Daoy (cell line): ENCODE data around the gene RHOV. TPM values are rescaled to one million over a fixed set of nuclear protein-coding genes. Genes with fewer than 3 reads are reported as not detected.
"Not testable (repeated sequence)": the region's sequence is repeated elsewhere in the genome, so short reads cannot be mapped to it uniquely, and the experiment has no call there.

Source experiments
- DNase-seq: peaks from one replicate; pipeline ENCODE4 v3.0.0-alpha.2; 2015; ENCODE audit warnings: low read depth
- total RNA-seq: library from RNA; depleted of rRNA; stranded (reverse); fragments of >200 nt; shearing (Covaris generic); gene quantifications from 2 replicates; pipeline ENCODE4 v1.2.3, GENCODE V29; 2014

The RHOV gene
- total RNA-seq, 1 experiment from 2014 or later, result 0.23 TPM

DNA sequence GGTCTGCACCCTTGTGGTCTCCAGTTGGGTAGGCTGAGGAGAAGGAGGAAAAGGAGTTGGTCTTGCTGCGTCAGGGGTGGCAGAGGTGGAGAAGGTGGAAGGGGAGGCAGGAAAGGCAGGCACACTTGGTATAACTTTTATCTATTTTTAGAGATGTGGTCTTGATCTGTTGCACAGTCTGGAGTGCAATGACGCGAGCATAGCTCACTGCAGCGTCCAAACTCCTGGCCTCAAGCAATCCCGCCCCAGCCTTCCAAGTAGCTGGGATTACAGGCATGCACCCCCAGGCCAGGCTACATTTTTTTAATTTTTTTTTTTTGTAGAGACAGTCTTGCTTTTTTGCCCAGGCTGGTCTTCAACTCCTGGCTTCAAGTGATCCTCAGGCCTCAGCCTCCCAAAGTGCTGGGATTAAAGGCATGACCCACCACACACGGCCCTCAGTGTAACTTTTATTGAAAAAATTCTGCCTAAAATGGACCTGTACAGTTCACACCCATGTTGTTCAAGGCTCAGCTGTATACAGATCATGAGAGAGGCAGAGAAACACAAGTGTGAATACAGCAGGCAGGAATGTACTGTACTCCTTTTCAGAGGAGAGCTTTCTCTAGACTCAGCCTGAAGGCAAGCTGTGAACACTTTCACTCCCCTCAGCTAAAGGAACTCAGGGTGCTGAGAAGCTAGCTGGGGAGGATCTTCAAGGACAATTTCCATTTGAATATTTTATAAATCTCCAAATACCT, 2.1 kb upstream of the RHOV start:
- no peak for DNase-seq

DNA sequence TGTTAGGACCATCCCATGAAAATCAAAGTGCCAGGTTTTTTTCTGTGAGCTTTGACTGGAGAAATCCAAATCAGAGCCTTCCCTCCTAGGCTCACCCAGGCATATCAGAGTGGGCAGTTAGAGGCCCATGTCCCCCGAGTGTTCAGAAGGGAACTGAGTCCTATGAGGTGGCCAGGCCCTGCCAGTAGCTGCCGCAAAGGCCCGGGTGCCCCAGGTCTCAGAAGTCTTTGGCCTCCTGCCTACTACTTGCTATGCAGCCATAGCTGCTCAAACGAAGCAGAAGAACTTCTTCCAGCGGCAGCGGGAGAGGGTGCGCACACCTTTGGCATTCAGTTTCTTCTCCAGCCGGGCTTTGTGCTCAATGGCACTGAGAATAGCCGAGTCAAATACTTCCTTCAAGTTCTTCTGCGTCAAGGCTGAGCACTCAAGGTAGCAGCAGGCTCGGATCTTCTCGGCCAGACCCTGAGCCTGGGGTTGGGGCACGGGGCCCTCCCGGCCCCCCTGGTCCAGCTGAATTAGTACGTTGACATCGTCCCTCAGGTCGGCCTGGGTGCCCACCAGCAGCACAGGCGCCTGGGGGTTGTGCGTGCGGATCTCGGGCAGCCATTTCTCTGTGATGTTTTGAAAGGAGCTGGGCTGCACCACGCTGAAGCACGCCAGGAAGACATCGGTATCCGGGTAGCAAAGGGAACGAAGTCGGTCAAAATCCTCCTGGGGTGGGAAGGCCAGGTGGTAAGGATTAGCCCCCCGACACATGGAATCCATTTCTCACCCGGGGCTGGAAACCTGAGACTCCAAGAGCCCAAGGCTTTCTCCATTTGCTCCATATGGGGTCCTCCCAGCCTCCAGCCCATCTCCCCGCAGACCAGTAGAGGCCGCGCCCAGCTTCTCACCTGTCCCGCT, 992 bp downstream of the RHOV start:
- DNase-seq, result no peak

DNA sequence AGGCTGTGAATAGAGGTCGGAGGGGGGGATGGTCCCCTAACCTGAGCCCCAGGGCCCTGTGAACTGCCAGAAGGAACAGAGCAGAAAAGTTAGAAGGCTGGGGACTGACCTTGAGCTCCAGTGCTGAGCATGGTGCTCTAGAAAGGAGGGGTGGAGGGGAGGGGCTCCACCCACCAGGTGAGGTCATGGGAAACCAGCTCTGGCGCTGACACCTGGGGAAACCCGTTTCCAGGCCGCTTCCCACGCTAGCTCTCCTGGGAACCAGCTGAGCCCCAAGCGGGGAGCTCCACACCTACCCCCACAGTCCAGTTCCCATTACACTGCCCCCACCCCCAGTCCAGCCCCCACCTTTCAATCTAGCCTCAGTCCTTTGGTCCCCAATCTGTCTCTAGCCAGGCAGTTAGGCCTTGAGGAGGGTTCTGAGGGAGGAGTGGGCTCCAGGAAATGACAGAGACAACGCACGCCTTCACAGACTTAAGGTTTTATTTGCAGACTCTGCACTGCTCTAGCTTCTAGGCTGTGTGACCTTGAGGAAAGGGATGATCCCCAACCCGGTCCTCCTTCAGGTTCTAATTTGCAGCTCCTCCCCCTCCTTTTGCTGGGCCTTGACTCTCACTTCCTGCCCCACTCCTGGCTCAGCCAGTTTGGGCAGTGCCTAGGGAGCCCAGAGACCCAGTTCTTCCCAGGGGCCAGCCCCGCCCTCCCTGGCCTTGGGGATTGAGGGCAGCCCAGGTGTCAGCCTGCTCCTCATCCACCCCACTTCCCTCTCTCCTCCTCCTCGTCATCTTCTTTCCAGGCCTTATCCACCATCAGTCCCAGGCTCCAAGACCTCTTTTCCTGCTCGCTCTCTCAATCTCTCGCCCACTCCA, 2.1 kb downstream of the RHOV start:
- DNase-seq, result no peak

DNA sequence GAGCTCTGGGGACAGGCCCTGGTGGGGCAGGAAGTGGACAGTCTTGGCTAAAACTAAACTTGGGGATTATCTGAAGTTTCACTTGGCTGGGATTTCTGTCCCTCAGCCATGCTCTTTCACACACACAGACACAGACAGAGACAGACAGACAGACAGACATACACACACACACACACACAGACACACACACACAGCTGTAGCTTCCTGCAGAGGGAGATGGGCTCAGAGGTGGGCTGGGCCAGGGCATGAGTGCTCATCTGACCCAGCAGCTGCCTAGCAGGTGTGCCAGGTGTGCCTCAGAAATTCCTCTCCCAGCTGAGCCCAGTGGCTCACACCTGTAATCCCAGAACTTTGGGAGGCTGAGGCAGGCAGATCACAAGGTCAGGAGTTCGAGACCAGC, 3.3 kb downstream of the RHOV start:
- no peak for DNase-seq

DNA sequence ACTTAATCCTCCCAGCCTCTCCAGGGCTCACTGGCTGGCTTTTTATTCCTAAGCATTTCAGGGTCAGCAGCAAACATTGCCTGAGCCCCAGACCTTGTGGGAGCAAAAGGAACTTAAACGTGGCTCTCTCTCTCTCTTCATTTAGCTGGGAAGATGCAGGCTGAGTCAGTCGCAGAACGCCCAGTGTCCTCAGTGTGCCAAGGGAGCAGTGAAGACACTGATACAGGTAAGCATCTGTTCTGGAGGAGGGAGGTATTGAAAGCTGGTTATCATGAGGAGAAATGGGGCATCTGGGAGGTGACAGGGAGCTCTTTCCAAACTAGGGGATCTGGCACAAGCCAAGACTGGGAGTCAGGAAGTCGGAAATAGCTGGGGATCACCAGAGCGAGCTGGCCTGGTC, 4.3 kb downstream of the RHOV start:
- no peak for DNase-seq

DNA sequence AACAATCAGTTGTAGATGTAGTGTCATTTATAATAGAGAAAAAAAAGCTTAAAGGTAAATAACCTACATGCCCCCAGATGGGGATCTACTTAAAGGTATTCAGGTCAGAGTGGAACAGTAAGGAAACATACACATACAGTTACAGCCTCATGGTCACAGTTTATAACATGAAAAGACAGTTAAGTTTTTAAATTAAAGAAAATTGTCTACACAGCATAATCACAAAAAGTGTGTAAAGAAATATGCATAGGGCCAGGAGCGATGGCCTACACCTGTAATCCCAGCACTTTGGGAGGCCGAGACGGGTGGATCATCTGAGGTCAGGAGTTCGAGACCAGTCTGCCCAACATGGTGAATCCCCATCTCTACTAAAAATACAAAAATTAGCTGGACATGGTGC, 6.8 kb downstream of the RHOV start:
- DNase-seq, result no peak

DNA sequence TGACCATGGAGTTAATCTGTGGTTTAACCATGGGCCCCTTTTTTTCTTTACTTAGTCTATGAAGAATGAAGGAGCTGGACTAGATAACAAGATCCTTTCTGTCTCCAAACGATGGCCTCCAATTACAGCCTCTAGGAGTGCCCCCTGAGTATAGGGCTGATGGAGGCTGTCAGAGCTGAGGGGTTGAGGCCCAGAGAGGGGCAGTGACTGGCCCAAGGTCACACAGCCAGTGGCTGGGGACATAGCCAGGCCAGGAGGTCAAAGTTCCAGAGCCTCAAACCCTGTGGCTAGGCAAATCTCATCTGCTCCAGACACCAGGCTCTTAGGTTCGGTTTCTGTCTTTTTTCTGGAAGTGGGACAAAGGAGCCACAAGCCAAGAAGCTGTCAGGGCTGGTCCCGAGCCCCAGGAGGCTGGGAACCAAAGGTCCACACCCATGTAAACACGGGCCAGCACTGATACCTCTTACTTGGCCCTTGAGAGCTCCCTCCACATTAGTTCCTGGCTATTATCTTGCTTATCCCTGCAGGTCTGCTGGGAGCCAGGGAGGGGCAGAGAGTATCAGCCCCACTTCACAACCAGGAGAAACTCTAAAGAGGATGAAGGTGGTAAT, 10.3 kb downstream of the RHOV start:
- no peak for DNase-seq

DNA sequence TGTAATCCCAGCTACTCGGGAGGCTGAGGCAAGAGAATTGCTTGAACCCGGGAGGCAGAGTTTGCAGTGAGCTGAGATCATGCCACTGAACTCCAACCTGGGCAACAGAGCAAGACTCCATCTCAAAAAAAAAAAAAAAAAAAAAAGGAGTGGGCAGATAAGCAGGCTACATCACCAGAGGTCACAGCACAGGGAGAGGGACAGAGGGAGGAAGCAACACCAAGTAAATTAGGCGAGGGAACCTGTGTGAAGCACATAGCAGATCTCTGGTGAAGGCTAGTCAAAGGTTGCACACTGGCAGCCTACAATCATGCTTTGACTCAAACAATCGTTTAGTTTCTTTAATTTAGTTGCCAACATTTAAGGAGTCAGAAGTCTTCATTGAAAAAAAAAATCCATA, 12.9 kb downstream of the RHOV start:
- not testable (repeated sequence) for DNase-seq

DNA sequence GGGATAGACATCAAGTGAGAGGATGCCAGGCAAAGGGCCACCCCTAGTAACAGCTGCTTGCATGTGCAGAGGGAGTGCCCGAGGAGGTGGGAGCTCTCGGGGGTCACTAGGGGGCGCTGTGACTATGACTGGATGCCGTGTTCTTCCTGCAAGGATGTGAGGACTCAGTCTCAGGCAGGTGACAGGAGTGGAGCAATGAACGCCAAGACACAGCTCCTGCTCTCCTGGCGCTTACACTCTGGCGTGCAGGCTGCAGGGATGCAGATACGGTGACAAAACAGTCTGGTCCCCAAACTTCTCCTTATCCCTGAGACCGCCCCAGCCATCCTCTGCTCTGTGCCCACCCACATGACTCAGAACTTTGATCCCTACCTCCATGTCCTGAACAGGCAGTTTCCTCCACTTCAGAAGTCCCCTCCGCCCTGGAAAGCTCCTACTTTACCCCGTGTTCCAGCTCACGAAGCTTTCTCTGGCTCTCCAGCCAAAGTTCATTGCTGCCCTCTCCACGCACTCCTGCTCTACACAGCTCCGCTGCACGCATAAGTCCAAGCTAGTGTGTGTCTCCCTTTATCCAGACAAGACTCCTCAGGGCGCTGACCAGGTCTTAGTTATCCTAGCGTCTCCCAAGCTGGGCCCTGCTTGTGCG, 14.7 kb downstream of the RHOV start:
- peak; percentile 82 for DNase-seq

DNA sequence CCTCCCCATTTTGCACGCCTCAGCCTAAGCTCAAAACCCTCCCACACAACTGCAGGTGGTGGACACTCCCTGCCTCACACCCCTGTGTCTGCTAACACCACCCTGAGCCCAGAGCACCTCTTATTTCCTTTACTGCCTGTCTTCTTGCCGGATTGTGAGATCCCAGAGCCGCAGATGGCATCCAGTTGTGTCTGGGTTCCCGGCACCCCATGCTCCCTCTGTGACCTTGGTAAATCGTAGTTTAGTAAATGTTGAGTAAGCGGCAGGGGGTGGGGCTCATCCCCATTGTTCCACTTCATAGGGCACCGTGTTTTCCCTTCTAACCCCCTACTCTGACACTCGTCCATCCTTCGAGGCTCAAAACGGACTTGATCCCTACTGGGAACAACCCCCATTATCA, 15.3 kb downstream of the RHOV start:
- no peak for DNase-seq

DNA sequence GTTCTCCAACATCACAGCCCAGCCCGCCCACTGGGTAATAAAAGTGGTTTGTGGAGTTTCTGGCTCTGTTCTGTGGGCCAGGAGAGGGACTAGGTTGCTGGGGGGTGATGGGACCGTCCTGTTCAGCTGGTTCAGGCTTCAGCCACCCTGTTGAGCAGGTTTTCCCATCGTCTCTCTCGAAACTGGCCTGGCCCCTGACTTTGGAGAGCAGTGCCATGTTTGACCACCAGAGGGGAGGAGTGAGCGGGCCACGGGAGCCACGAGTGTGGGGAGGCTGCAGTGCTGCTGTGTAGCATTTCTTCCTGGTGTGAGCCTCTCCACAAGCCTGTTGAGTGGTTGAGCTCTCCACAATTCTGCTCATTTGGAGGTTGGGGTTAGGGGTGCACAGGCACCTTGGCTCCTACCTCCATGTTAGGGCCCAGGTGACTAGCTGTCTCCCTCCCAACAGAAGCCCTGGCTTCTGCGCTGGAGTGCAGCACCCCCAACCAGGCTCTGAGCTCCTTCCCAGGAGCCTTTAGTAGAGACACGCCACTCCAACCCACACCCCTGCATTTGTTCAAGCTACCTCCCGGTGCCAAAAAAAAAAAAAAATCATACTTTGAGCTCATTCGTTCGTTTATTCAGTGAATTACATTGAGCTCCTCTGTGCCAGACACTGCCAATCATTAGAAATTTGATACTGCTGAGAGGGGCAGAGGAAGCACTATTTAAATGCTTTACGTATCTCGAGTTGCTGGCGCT, 16.3 kb downstream of the RHOV start:
- peak; percentile 73 for DNase-seq

DNA sequence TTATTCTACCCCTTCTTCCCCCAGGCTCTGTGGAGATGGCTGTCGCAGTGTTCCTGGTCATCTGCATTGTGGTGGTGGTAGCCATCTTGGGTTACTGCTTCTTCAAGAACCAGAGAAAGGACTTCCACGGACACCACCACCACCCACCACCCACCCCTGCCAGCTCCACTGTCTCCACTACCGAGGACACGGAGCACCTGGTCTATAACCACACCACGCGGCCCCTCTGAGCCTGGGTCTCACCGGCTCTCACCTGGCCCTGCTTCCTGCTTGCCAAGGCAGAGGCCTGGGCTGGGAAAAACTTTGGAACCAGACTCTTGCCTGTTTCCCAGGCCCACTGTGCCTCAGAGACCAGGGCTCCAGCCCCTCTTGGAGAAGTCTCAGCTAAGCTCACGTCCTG, 17.3 kb downstream of the RHOV start:
- no peak for DNase-seq

DNA sequence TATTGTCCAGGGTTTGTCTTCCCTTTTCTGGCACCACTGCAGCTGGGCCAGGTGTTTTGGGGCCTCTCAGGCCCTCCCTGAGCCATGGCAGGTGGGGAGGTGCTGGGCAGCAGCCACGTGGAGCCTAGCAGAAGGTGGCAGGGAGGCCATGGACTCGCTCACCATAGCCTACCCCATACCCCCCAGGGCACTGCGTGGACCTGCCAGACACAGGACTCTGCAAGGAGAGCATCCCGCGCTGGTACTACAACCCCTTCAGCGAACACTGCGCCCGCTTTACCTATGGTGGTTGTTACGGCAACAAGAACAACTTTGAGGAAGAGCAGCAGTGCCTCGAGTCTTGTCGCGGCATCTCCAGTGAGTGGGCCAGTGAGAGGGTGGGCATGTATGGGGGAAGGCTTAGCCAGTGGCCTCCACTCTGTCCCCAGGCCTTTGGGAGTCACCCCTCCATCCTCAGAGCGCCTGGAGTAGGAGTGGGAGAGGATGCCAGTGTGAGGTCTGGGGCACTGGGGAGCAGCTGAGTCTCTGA, 18.3 kb downstream of the RHOV start:
- no peak for DNase-seq

DNA sequence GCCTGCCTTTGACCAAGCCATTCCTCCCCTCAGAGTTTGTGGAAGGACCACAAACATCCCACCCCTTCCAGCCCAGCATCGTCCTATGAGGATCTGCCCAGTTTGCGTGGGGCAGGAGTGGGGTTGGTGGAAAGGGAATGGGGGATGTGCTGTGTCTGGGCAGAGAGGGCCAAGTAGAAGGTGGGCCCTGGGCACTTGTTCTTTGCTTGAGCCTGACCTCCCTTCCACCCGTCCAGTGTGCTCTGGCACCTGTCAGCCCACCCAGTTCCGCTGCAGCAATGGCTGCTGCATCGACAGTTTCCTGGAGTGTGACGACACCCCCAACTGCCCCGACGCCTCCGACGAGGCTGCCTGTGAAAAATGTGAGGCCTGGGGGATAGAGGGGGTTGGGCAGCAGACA, 19.9 kb downstream of the RHOV start:
- no peak for DNase-seq

DNA sequence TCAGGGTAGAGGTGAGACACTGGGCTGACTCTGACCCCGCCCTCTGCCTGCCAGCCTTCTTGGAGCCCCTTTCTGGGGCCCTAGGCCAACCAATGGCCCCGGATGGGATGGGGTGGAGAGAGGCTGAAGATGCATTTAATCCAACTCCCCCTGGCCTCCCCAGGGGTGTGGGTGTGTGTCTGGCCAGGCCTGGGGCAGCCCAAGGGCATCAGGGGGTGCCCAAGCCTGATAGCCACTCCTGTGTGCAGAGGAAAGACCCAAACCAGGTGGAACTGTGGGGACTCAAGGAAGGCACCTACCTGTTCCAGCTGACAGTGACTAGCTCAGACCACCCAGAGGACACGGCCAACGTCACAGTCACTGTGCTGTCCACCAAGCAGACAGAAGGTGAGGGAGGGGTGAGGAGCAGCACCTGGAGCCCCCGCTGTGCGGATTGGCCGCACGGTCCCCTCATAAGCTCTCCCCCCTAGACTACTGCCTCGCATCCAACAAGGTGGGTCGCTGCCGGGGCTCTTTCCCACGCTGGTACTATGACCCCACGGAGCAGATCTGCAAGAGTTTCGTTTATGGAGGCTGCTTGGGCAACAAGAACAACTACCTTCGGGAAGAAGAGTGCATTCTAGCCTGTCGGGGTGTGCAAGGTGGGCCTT, 20.7 kb downstream of the RHOV start:
- DNase-seq, result no peak

DNA sequence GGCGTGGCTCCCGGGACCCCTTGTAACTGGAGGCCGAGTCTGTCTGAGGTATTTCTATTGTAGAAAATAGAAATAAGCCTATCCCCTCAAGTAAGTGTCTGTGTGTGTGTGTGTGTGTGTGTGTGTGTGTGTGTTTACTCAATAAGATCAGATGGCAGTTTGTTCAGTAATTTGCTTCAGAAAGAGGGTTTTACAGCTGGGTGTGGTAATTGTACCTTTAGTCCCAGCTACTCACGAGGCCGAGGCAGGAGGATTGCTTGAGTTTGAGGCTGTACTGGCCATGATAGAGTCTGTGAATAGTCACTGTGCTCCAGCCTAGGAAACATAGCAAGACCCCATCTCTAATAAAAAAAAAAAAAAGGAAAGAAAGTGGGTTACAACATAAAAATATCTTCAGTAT, 21.5 kb downstream of the RHOV start:
- DNase-seq, result no peak

DNA sequence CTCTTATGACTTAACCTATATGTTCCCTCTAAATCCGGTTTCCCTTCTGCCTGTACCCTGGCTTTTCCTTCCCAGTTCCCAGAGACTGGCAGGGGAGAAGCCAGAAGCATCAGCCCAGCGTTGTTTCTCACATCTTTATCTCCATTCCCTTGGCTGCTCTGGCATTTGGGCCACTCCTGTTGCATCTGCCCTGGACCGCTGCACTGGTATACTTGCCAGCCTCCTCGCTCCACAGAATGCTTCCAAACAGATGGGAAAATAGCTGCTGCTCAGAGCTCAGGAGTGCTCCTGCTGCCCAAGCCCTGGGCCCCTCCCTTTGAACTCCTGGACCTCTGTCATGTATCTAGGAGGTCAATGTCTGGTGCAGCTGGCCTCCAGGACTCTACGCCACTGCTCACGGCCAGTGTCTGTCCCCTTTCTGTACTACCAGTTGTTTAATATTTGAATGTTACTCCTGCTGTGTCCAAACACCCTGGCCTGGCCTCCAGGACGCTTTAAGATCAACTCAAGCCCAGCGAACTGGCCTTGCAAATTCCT, 23.4 kb downstream of the RHOV start:
- DNase-seq, result no peak

DNA sequence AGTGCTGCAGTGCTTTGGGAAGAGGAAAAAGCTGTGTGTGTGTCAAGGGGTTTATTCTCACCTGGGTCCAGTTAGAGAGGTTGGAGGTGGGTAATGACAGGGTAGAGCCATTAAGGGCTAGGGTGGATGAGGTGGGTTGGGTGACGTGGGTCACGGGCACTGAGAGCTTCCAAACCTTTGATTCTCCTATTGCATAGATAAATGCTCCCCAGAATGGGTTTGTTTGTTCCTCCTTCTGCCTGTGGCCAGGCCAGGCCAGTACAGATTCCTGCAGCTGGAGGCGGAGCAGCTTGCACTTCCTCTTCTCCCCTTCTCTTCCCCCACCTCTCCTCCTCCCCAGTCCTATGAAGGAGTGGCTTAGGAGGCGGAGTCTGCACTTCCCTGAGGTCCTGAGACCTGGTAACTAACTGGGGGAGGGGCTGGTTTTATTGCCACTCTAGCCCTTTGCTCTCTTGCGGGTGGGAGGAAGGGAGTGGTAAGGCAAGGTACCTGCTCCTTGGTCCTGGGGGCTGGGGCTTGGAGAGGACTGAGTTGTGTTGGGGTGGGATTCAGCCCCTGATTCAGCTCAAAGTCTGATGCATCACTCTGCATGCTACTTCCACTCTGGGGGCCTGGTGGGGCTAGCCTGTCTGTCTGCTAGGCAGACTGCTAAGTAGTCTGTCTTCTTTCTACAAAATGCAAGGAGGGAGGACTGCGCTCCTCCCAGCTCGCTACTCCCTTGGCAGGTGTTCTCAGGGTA, 26.6 kb downstream of the RHOV start:
- DNase-seq, result peak; percentile 58

DNA sequence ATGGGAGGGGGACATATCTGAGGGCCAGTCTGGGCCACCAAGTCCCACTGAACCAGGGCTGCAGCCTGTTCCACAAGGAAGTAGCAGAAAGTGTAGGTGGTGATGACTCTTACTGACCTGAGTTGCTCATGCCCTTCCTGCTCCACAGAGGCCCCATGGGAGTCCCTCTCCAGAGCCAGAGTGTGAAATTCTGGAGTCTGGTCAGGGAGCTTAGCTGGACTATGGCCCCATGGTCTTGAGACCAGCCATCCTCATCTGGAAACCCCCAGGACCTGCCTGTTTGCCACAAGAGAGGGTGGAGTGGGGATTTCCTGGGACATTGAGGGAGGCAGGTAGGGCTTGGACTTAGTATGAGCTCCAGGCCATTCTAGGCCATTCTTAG, 27.2 kb downstream of the RHOV start:
- DNase-seq, result no peak
